ENCODE results near the gene CLIP4. TPM values are rescaled to one million over a fixed set of nuclear protein-coding genes. Genes with fewer than 3 reads are reported as not detected.

Gene CLIP4
- total and polyA plus RNA-seq, 2 experiments from 2014 or later, result 0.06 to 0.14 TPM

DNA sequence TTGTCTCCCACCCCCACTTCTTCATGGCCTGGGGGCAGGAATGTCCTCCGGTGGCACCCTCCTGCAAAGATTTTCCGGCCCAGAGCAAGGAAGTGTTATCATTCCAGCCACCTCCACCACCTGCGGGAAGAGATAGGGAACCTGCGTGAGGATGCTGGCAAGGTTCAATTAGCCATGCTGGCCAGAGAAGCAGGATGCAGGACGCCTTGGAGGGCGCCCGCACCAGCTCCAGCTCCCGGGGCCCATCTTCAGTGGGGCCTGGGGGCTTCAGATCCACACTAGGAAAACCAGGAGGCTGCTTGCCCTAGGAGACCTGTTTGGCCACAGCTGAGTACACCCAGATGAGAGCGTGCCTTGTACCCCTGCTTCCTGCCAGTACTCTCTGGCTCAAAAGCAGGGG lies 113.7 kb downstream of the CLIP4 start (continued):
- TF ChIP-seq CREB1 (CRISPR knock-in tag; IDR thresholded peaks at IDR 0.05; ENCODE audit: low read depth) (no peak), EZH2phosphoT487 (IDR thresholded peaks at IDR 0.05; ENCODE audit: unreplicated experiment) (no peak)
- TF ChIP-seq, protein P1, sequence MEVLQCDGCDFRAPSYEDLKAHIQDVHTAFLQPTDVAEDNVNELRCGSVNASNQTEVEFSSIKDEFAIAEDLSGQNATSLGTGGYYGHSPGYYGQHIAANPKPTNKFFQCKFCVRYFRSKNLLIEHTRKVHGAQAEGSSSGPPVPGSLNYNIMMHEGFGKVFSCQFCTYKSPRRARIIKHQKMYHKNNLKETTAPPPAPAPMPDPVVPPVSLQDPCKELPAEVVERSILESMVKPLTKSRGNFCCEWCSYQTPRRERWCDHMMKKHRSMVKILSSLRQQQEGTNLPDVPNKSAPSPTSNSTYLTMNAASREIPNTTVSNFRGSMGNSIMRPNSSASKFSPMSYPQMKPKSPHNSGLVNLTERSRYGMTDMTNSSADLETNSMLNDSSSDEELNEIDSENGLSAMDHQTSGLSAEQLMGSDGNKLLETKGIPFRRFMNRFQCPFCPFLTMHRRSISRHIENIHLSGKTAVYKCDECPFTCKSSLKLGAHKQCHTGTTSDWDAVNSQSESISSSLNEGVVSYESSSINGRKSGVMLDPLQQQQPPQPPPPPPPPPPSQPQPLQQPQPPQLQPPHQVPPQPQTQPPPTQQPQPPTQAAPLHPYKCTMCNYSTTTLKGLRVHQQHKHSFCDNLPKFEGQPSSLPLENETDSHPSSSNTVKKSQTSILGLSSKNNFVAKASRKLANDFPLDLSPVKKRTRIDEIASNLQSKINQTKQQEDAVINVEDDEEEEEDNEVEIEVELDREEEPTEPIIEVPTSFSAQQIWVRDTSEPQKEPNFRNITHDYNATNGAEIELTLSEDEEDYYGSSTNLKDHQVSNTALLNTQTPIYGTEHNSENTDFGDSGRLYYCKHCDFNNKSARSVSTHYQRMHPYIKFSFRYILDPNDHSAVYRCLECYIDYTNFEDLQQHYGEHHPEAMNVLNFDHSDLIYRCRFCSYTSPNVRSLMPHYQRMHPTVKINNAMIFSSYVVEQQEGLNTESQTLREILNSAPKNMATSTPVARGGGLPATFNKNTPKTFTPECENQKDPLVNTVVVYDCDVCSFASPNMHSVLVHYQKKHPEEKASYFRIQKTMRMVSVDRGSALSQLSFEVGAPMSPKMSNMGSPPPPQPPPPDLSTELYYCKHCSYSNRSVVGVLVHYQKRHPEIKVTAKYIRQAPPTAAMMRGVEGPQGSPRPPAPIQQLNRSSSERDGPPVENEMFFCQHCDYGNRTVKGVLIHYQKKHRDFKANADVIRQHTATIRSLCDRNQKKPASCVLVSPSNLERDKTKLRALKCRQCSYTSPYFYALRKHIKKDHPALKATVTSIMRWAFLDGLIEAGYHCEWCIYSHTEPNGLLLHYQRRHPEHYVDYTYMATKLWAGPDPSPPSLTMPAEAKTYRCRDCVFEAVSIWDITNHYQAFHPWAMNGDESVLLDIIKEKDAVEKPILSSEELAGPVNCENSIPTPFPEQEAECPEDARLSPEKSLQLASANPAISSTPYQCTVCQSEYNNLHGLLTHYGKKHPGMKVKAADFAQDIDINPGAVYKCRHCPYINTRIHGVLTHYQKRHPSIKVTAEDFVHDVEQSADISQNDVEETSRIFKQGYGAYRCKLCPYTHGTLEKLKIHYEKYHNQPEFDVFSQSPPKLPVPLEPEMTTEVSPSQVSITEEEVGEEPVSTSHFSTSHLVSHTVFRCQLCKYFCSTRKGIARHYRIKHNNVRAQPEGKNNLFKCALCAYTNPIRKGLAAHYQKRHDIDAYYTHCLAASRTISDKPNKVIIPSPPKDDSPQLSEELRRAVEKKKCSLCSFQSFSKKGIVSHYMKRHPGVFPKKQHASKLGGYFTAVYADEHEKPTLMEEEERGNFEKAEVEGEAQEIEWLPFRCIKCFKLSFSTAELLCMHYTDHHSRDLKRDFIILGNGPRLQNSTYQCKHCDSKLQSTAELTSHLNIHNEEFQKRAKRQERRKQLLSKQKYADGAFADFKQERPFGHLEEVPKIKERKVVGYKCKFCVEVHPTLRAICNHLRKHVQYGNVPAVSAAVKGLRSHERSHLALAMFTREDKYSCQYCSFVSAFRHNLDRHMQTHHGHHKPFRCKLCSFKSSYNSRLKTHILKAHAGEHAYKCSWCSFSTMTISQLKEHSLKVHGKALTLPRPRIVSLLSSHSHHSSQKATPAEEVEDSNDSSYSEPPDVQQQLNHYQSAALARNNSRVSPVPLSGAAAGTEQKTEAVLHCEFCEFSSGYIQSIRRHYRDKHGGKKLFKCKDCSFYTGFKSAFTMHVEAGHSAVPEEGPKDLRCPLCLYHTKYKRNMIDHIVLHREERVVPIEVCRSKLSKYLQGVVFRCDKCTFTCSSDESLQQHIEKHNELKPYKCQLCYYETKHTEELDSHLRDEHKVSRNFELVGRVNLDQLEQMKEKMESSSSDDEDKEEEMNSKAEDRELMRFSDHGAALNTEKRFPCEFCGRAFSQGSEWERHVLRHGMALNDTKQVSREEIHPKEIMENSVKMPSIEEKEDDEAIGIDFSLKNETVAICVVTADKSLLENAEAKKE (CRISPR knock-in tag; IDR thresholded peaks at IDR 0.05), result no peak

DNA sequence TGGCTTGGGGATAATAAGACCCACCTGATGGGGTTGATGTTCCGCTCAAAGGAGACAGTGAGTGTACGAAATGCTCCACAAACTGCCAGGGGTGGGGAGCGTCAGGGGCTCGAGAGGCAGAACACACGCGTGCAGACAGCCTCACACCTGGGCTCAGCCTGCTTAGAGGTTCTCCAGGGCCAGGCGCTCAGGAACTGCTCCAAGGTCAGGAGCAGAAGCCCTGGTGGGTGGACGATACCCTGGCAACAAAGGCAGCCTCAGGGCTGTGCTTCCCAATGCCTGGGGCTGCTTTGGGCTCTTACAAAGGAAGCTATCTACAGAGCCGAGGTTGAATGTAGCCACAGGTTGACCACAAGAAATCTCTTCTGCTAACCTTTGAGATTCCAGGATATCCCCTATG lies 114.4 kb downstream of the CLIP4 start:
- no peaks in the 10 kb centered on the region for H3K4me1 Mint-ChIP-seq
- no peaks in the 10 kb centered on the region for H3K4me1 ChIP-seq (ENCODE audit: insufficient read depth)
- no peaks in the 10 kb centered on the region for H3F3A ChIP-seq (replicated peaks; ENCODE audit: low read depth)
- H4K20me1 ChIP-seq (replicated peaks; ENCODE audit: insufficient read depth), result no peaks in the 10 kb centered on the region
- H3K27me3 ChIP-seq (ENCODE audit: insufficient read depth), result no peaks in the 10 kb centered on the region
- H3K27ac Mint-ChIP-seq, result no peak overlapping the region
- no peak overlapping the region for H2AFZ ChIP-seq
- no peak overlapping the region for H3K4me3 Mint-ChIP-seq
- H3K36me3 Mint-ChIP-seq (ENCODE audit: low read depth), result no peaks in the 10 kb centered on the region
- no peaks in the 10 kb centered on the region; the same call in 2 of the 3 replicates for H3K9me3 Mint-ChIP-seq
- H3K4me2 ChIP-seq, result no peak overlapping the region
- H3K27me3 Mint-ChIP-seq (ENCODE audit: insufficient read depth, low read depth, poor library complexity), result peaks cover 6% of the 10 kb centered on the region
- H3K27ac ChIP-seq (ENCODE audit: low read depth), result no peak overlapping the region
- no peaks in the 10 kb centered on the region for H3K79me2 ChIP-seq (replicated peaks; ENCODE audit: insufficient read depth)
- no peaks in the 10 kb centered on the region for H3K9me2 ChIP-seq (ENCODE audit: insufficient read depth)
- no peak for DNase-seq (ENCODE audit: low spot score)
- no peak overlapping the region for H3K4me3 ChIP-seq
- no peaks in the 10 kb centered on the region for H3K36me3 ChIP-seq (ENCODE audit: insufficient read depth)
- ATAC-seq, result no peak
- no peak for TF ChIP-seq EZH2 (IDR thresholded peaks at IDR 0.05; ENCODE audit: low read depth, unreplicated experiment)
- TF ChIP-seq, protein P2, sequence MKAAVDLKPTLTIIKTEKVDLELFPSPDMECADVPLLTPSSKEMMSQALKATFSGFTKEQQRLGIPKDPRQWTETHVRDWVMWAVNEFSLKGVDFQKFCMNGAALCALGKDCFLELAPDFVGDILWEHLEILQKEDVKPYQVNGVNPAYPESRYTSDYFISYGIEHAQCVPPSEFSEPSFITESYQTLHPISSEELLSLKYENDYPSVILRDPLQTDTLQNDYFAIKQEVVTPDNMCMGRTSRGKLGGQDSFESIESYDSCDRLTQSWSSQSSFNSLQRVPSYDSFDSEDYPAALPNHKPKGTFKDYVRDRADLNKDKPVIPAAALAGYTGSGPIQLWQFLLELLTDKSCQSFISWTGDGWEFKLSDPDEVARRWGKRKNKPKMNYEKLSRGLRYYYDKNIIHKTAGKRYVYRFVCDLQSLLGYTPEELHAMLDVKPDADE (IDR thresholded peaks at IDR 0.05), result no peak
- TF ChIP-seq NANOG (IDR thresholded peaks at IDR 0.05; ENCODE audit: borderline replicate concordance), result no peak
- TF ChIP-seq CREB1 (CRISPR knock-in tag; IDR thresholded peaks at IDR 0.05; ENCODE audit: low read depth), result no peak
- TF ChIP-seq ZNF114 (CRISPR knock-in tag; IDR thresholded peaks at IDR 0.05), result no peak
- TF ChIP-seq EZH2phosphoT487 (IDR thresholded peaks at IDR 0.05; ENCODE audit: unreplicated experiment), result no peak
- TF ChIP-seq STAT1 (IDR thresholded peaks at IDR 0.05; ENCODE audit: unreplicated experiment), result no peak
- TF ChIP-seq, protein P3, sequence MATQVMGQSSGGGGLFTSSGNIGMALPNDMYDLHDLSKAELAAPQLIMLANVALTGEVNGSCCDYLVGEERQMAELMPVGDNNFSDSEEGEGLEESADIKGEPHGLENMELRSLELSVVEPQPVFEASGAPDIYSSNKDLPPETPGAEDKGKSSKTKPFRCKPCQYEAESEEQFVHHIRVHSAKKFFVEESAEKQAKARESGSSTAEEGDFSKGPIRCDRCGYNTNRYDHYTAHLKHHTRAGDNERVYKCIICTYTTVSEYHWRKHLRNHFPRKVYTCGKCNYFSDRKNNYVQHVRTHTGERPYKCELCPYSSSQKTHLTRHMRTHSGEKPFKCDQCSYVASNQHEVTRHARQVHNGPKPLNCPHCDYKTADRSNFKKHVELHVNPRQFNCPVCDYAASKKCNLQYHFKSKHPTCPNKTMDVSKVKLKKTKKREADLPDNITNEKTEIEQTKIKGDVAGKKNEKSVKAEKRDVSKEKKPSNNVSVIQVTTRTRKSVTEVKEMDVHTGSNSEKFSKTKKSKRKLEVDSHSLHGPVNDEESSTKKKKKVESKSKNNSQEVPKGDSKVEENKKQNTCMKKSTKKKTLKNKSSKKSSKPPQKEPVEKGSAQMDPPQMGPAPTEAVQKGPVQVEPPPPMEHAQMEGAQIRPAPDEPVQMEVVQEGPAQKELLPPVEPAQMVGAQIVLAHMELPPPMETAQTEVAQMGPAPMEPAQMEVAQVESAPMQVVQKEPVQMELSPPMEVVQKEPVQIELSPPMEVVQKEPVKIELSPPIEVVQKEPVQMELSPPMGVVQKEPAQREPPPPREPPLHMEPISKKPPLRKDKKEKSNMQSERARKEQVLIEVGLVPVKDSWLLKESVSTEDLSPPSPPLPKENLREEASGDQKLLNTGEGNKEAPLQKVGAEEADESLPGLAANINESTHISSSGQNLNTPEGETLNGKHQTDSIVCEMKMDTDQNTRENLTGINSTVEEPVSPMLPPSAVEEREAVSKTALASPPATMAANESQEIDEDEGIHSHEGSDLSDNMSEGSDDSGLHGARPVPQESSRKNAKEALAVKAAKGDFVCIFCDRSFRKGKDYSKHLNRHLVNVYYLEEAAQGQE (IDR thresholded peaks at IDR 0.05; ENCODE audit: unreplicated experiment), result no peak
- TF ChIP-seq, protein P4, sequence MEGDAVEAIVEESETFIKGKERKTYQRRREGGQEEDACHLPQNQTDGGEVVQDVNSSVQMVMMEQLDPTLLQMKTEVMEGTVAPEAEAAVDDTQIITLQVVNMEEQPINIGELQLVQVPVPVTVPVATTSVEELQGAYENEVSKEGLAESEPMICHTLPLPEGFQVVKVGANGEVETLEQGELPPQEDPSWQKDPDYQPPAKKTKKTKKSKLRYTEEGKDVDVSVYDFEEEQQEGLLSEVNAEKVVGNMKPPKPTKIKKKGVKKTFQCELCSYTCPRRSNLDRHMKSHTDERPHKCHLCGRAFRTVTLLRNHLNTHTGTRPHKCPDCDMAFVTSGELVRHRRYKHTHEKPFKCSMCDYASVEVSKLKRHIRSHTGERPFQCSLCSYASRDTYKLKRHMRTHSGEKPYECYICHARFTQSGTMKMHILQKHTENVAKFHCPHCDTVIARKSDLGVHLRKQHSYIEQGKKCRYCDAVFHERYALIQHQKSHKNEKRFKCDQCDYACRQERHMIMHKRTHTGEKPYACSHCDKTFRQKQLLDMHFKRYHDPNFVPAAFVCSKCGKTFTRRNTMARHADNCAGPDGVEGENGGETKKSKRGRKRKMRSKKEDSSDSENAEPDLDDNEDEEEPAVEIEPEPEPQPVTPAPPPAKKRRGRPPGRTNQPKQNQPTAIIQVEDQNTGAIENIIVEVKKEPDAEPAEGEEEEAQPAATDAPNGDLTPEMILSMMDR (conservative IDR thresholded peaks at IDR 0.05; ENCODE audit: low read depth in 2 of 2), result no peak
- no peak for TF ChIP-seq POLR2AphosphoS5 (IDR thresholded peaks at IDR 0.05; ENCODE audit: low read depth)
- no peak for TF ChIP-seq ZNF331 (CRISPR knock-in tag; IDR thresholded peaks at IDR 0.05; ENCODE audit: low read depth)
